ENCODE data around the gene ESRRB.

GRCh38 chr14:76385435-76385834 lies 9.5 kb downstream of the ESRRB start:
- no peak for TF ChIP-seq CTCF (IDR thresholded peaks at IDR 0.05)
- TF ChIP-seq, protein P1, sequence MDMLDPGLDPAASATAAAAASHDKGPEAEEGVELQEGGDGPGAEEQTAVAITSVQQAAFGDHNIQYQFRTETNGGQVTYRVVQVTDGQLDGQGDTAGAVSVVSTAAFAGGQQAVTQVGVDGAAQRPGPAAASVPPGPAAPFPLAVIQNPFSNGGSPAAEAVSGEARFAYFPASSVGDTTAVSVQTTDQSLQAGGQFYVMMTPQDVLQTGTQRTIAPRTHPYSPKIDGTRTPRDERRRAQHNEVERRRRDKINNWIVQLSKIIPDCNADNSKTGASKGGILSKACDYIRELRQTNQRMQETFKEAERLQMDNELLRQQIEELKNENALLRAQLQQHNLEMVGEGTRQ (CRISPR knock-in tag; IDR thresholded peaks at IDR 0.05): no peak

Measured in WTC11 (cell line).